ENCODE measurements around the gene BABAM2. TPM values are rescaled to one million over a fixed set of nuclear protein-coding genes. Genes with fewer than 3 reads are reported as not detected.

The BABAM2 gene
- total and polyA plus RNA-seq, 9 of the 15 experiments (the other 6 are each of a cell fraction or from before 2014, with no cell fraction given) = 10.9 to 37.4 (median 25.6) TPM

DNA sequence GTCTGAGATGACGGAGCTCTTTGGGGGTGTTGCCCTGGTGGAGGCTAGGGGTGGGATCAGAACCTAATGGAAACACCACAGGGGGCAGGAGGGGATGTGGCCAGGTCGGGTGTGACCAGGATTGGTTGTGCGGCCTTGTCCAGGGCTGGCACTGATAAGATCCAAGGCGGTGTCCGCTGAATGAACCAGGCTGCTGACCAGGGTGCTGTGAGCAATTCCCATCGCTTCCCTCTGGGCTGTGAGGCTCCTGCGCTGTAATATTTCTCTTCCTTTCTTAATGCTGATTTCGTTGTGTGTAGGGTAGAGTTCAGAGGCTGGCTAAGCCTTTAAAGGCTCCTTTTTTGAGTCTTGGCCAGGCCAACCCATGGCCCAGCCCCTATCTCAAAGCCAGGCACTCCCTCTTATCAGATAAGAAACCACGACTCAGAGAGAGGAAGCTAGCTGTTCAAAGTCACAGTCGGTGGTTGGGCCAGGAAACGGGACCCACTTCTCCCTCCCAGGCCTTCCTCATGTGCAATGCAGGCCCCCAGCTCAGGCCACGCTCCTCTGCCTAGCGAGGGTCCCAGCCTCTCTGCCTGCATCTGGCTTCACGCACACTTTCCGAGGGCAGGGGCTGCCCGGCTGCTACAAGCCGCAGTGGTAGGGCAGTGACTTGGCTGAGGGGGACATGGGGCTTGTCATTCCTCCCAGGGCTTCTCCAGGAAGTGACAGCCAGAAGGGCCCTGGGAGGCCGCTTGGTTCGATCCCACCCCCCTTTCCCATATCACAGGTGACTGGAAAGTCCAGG, 476.2 kb downstream of the BABAM2 start (continued):
- TF ChIP-seq, protein P1, sequence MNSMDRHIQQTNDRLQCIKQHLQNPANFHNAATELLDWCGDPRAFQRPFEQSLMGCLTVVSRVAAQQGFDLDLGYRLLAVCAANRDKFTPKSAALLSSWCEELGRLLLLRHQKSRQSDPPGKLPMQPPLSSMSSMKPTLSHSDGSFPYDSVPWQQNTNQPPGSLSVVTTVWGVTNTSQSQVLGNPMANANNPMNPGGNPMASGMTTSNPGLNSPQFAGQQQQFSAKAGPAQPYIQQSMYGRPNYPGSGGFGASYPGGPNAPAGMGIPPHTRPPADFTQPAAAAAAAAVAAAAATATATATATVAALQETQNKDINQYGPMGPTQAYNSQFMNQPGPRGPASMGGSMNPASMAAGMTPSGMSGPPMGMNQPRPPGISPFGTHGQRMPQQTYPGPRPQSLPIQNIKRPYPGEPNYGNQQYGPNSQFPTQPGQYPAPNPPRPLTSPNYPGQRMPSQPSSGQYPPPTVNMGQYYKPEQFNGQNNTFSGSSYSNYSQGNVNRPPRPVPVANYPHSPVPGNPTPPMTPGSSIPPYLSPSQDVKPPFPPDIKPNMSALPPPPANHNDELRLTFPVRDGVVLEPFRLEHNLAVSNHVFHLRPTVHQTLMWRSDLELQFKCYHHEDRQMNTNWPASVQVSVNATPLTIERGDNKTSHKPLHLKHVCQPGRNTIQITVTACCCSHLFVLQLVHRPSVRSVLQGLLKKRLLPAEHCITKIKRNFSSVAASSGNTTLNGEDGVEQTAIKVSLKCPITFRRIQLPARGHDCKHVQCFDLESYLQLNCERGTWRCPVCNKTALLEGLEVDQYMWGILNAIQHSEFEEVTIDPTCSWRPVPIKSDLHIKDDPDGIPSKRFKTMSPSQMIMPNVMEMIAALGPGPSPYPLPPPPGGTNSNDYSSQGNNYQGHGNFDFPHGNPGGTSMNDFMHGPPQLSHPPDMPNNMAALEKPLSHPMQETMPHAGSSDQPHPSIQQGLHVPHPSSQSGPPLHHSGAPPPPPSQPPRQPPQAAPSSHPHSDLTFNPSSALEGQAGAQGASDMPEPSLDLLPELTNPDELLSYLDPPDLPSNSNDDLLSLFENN (IDR thresholded peaks at IDR 0.05; ENCODE audit: low read depth in 2 of 2, low read length in 2 of 2) = peak in 1 of 2 experiments; percentile 66; a peak in 1 of 4 replicates
- TF ChIP-seq, protein P2, sequence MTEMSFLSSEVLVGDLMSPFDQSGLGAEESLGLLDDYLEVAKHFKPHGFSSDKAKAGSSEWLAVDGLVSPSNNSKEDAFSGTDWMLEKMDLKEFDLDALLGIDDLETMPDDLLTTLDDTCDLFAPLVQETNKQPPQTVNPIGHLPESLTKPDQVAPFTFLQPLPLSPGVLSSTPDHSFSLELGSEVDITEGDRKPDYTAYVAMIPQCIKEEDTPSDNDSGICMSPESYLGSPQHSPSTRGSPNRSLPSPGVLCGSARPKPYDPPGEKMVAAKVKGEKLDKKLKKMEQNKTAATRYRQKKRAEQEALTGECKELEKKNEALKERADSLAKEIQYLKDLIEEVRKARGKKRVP (CRISPR knock-in tag; IDR thresholded peaks at IDR 0.05) = 0 out of 2 replicates have a peak, but pooled peaks have one; percentile 37
- TF ChIP-seq, protein P3, sequence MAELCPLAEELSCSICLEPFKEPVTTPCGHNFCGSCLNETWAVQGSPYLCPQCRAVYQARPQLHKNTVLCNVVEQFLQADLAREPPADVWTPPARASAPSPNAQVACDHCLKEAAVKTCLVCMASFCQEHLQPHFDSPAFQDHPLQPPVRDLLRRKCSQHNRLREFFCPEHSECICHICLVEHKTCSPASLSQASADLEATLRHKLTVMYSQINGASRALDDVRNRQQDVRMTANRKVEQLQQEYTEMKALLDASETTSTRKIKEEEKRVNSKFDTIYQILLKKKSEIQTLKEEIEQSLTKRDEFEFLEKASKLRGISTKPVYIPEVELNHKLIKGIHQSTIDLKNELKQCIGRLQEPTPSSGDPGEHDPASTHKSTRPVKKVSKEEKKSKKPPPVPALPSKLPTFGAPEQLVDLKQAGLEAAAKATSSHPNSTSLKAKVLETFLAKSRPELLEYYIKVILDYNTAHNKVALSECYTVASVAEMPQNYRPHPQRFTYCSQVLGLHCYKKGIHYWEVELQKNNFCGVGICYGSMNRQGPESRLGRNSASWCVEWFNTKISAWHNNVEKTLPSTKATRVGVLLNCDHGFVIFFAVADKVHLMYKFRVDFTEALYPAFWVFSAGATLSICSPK (IDR thresholded peaks at IDR 0.05; ENCODE audit: borderline replicate concordance) = no peak
- TF ChIP-seq FOXM1 (IDR thresholded peaks at IDR 0.05; ENCODE audit: low read depth) (peak; percentile 41; the same call in 1 of the 2 replicates), FOXM1 (CRISPR knock-in tag; IDR thresholded peaks at IDR 0.05; ENCODE audit: low read depth) (no peak), NCOA1 (IDR thresholded peaks at IDR 0.05; ENCODE audit: low read depth) (0 out of 2 replicates have a peak, but pooled peaks have one; percentile 56), JUN (IDR thresholded peaks at IDR 0.05; ENCODE audit: borderline replicate concordance, low read depth, low read length) (peak; percentile 42; the same call in 1 of the 2 replicates), JUN (CRISPR knock-in tag; IDR thresholded peaks at IDR 0.05; ENCODE audit: borderline replicate concordance) (no peak; the same call in 1 of the 2 replicates), CXXC5 (CRISPR knock-in tag; IDR thresholded peaks at IDR 0.05) (peak; percentile 85), ARHGAP35 (IDR thresholded peaks at IDR 0.05; ENCODE audit: partially characterized antibody) (no peak), TCFL5 (CRISPR knock-in tag; conservative IDR thresholded peaks at IDR 0.05) (no peak), CSDE1 (IDR thresholded peaks at IDR 0.05) (no peak), ASH1L (IDR thresholded peaks at IDR 0.05; ENCODE audit: borderline replicate concordance, low read depth, partially characterized antibody) (no peak), ZNF668 (CRISPR knock-in tag; IDR thresholded peaks at IDR 0.05) (no peak), DIDO1 (tag; IDR thresholded peaks at IDR 0.05; ENCODE audit: low read depth) (no peak), ZSCAN32 (CRISPR knock-in tag; IDR thresholded peaks at IDR 0.05) (no peak)
- TF ChIP-seq, protein P4, sequence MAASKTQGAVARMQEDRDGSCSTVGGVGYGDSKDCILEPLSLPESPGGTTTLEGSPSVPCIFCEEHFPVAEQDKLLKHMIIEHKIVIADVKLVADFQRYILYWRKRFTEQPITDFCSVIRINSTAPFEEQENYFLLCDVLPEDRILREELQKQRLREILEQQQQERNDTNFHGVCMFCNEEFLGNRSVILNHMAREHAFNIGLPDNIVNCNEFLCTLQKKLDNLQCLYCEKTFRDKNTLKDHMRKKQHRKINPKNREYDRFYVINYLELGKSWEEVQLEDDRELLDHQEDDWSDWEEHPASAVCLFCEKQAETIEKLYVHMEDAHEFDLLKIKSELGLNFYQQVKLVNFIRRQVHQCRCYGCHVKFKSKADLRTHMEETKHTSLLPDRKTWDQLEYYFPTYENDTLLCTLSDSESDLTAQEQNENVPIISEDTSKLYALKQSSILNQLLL (CRISPR knock-in tag; IDR thresholded peaks at IDR 0.05; ENCODE audit: borderline replicate concordance) = no peak
- TF ChIP-seq, protein P5, sequence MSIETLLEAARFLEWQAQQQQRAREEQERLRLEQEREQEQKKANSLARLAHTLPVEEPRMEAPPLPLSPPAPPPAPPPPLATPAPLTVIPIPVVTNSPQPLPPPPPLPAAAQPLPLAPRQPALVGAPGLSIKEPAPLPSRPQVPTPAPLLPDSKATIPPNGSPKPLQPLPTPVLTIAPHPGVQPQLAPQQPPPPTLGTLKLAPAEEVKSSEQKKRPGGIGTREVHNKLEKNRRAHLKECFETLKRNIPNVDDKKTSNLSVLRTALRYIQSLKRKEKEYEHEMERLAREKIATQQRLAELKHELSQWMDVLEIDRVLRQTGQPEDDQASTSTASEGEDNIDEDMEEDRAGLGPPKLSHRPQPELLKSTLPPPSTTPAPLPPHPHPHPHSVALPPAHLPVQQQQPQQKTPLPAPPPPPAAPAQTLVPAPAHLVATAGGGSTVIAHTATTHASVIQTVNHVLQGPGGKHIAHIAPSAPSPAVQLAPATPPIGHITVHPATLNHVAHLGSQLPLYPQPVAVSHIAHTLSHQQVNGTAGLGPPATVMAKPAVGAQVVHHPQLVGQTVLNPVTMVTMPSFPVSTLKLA (conservative IDR thresholded peaks at IDR 0.05) = peak; percentile 9 to 64; a peak in 2 of 4 replicates
